ENCODE data around the gene KLHDC7A.

The KLHDC7A gene

DNA sequence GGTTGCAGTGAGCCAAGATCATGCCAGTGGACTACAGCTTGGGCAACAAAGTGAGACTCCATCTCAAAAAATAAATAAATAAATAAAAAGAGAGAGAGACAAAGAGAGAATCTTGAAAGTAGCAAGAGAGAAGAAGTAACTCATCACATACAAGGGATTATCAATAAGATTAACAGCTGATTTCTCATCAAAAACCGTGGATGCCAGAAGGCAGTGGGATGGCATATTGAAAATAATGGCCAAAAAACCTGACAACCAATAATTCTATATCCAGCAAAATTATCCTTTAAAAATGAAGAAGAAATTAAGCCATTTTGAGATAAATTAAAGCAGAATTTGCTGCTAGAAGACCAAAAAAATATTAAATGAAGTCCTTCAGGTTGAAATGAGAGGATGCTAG, 35.7 kb downstream of the KLHDC7A start:
- TF ChIP-seq, protein P1, sequence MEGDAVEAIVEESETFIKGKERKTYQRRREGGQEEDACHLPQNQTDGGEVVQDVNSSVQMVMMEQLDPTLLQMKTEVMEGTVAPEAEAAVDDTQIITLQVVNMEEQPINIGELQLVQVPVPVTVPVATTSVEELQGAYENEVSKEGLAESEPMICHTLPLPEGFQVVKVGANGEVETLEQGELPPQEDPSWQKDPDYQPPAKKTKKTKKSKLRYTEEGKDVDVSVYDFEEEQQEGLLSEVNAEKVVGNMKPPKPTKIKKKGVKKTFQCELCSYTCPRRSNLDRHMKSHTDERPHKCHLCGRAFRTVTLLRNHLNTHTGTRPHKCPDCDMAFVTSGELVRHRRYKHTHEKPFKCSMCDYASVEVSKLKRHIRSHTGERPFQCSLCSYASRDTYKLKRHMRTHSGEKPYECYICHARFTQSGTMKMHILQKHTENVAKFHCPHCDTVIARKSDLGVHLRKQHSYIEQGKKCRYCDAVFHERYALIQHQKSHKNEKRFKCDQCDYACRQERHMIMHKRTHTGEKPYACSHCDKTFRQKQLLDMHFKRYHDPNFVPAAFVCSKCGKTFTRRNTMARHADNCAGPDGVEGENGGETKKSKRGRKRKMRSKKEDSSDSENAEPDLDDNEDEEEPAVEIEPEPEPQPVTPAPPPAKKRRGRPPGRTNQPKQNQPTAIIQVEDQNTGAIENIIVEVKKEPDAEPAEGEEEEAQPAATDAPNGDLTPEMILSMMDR (IDR thresholded peaks at IDR 0.05; ENCODE audit: low read length, missing control alignments) = no peak
- H3K4me3 ChIP-seq (replicated peaks; ENCODE audit: low read depth, low read length) = no peak overlapping the region
- DNase-seq (ENCODE audit: low read depth) = no peak

- no peak overlapping the region for H3K4me3 ChIP-seq (replicated peaks; ENCODE audit: low read depth, low read length)
- TF ChIP-seq, protein P1 (IDR thresholded peaks at IDR 0.05; ENCODE audit: low read length, missing control alignments) = no peak
- no peak for DNase-seq (ENCODE audit: low read depth)
Observed at GRCh38 chr1:18526436-18527275, 45.9 kb downstream of the KLHDC7A start.

- TF ChIP-seq, protein P1 (IDR thresholded peaks at IDR 0.05; ENCODE audit: low read length, missing control alignments) = no peak
- DNase-seq (ENCODE audit: low read depth) = no peak
- no peak overlapping the region for H3K4me3 ChIP-seq (replicated peaks; ENCODE audit: low read depth, low read length)
Observed at GRCh38 chr1:18527514-18527913, 46.8 kb downstream of the KLHDC7A start.

GRCh38 chr1:18527921-18528320, 47.2 kb downstream of the KLHDC7A start:
- DNase-seq (ENCODE audit: low read depth) = no peak
- TF ChIP-seq, protein P1 (IDR thresholded peaks at IDR 0.05; ENCODE audit: low read length, missing control alignments) = no peak
- H3K4me3 ChIP-seq (replicated peaks; ENCODE audit: low read depth, low read length) = no peak overlapping the region

- no peak overlapping the region for H3K4me3 ChIP-seq (replicated peaks; ENCODE audit: low read depth, low read length)
- TF ChIP-seq, protein P1 (IDR thresholded peaks at IDR 0.05; ENCODE audit: low read length, missing control alignments) = no peak
- DNase-seq (ENCODE audit: low read depth) = no peak
Observed at GRCh38 chr1:18528616-18529015, 47.9 kb downstream of the KLHDC7A start.

GRCh38 chr1:18529714-18530113, 49.0 kb downstream of the KLHDC7A start:
- no peak for DNase-seq (ENCODE audit: low read depth)
- H3K4me3 ChIP-seq (replicated peaks; ENCODE audit: low read depth, low read length) = no peak overlapping the region
- TF ChIP-seq, protein P1 (IDR thresholded peaks at IDR 0.05; ENCODE audit: low read length, missing control alignments) = no peak
